DMS114 treated with DMSO at 0.1 percent for 48 hours (cell line): Measurements from ENCODE around the gene PLEKHG1.

ENCODE experiments used
- DNase-seq: peaks from one replicate; lab custom pipeline; 2025; ENCODE audit not compliant: unreplicated experiment; lab: John Stamatoyannopoulos, UW

PLEKHG1 gene

DNA sequence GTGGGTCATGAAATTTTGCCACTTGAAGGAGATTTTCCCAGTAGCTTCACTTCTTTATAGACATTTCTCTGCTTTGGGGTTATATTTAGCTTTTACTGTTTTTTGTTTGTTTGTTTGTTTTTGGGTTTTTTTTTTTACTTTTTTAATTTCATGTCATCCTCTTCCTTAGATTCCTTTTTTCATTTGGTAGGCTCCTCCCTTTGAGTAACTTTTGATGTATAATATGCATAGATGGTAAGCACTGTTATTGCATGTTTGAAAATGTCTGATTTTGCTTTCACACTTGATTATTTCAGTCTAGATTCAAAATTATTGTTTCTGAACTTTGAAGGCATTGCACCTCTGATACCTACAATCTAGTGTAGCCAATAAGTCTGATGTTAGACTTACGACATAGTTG, 37.6 kb downstream of the PLEKHG1 start:
- no peak for DNase-seq

- DNase-seq: no peak
Measured at GRCh38 chr6:150638267-150638666, 38.6 kb downstream of the PLEKHG1 start.

DNA sequence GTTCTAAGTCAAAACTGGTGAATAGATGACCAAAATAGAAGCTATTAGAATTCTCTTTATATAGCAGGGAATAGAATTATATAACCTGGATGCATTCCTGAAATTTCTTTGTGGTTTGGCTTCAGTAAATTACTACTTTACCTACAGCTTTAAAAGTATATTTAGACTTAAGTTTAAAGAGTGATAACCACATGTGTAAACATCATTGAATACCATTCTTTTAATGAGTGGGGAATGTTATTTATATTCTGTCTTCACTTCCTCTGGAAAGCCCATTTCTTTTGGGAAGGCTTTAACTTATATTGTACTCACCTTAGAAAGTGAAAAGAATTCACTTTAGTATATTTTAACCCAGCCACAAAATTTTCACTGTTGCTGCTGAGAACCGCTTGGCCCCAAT, 39.1 kb downstream of the PLEKHG1 start:
- no peak for DNase-seq

DNA sequence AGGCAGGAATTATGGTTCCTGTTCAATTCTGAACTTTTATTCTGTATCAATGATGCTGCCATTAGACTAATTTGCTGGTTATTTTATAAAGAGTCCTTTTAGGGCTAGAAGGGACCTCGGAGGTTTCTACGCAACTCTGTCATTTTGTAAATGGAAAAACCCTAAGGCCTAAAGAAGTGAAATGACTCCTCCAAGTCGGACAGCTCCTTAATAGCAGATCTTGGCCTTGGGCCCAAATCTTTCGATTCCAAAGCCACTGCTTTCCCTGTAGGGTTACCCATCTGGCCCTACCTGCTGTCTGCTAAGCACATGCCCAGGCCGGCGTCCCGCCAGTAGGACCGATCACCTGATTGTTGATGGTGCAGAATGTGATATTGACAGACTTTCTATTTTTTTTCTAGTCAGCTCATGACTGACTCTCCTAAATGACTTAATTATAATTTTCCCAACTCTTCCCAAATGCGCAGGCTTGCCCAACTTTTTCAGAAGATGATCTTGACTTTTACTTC, 40.2 kb downstream of the PLEKHG1 start:
- DNase-seq: no peak

- DNase-seq: no peak
Measured at GRCh38 chr6:150640556-150641209, 41.0 kb downstream of the PLEKHG1 start.

DNA sequence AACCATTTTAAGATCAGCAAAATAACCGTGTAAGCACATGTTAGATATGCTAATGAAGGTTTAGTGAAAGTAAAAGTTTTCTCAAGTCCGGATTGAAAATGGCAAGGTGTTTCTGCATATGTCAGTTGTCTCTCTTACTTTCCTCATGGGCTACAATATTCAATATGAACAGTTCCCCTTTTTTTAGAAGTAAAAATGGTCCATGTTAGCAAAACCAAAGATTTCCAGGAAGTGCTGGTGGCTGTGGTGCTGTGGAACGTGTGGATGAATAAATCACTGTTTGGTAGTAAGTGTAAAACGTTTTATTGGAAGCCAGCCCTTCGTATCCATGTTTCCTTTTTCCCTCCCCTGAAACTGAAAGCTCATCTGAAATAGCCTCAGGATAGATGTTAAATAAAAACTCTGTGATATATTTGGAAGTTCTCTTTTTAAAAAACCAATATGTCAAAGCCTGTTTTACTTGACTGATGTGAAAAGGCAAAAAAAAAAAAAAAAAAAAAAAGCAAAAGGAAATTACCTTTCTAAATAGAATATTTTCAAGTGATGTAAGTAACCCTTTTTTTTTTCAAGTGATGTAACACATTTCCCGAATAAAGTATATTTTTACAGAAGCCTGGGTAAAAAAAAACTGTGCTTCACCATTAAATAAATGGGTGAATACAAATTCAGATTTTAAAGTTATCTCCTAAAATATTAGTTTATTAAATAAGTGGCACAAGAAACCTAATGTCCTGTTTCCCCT, 41.9 kb downstream of the PLEKHG1 start:
- DNase-seq: no peak

GRCh38 chr6:150646228-150646627, 46.5 kb downstream of the PLEKHG1 start:
- no peak for DNase-seq

DNA sequence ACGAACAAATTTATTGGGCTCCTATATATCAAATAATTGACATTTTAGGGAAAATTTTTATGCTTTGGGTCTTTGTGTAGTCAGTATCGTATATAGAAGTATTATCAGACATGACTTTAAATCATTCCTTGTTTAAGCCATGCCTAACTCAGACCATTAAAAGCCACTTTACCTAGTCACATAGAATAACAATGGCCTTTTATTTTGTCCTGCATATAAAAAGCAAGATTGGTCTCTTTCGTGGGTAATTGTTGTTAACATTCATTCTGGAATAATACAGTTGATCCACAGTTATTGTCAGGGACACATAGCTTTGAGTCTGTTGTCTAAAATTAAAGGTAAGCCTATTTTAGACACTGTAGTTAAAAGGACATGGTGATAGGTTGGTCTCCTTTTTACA, 47.4 kb downstream of the PLEKHG1 start:
- DNase-seq: no peak
